Type B pancreatic cell (in vitro differentiated cells): Measurements from ENCODE around the gene ATF1. TPM values are rescaled to one million over a fixed set of nuclear protein-coding genes. Genes with fewer than 3 reads are reported as not detected.

Experiments used
- DNase-seq: peaks from one replicate; pipeline ENCODE4 v3.0.0; 2021; ENCODE audit warnings: mixed read lengths; ENCODE audit not compliant: unreplicated experiment; ENCODE audit errors: extremely low spot score
- H3K27ac Mint-ChIP-seq: 2 replicates; pipeline ENCODE4 v1.8.0; 2021; ENCODE audit warnings: mild to moderate bottlenecking, mixed read lengths
- H3K27me3 Mint-ChIP-seq: 2 replicates; pipeline ENCODE4 v1.8.0; 2021; ENCODE audit warnings: mixed read lengths
- H3K36me3 Mint-ChIP-seq: 2 replicates; pipeline ENCODE4 v1.8.0; 2021; ENCODE audit warnings: mixed read lengths
- H3K4me1 Mint-ChIP-seq: one replicate; pipeline ENCODE4 v1.8.0; 2021; ENCODE audit warnings: mixed read lengths; ENCODE audit not compliant: unreplicated experiment
- H3K4me3 Mint-ChIP-seq: 2 replicates; pipeline ENCODE4 v1.8.0; 2021; ENCODE audit warnings: mild to moderate bottlenecking, mixed read lengths
- H3K9me3 Mint-ChIP-seq: 2 replicates; pipeline ENCODE4 v1.8.0; 2021; ENCODE audit warnings: mixed read lengths
- total RNA-seq: library from RNA; stranded (reverse); gene quantifications from 2 replicates; pipeline ENCODE4 v1.2.1, GENCODE V29; 2021; ENCODE audit warnings: low replicate concordance
- TF ChIP-seq, protein P1 (sequence below): fragments of 200-600 bp; sonication (generic); conservative IDR thresholded peaks from 2 replicates; pipeline ENCODE4 v1.5.0; 2021; ENCODE audit warnings: antibody characterized with exemption, mild to moderate bottlenecking

The ATF1 gene
- total RNA-seq, 1 donor from 2014 or later, result 32.9 TPM

DNA sequence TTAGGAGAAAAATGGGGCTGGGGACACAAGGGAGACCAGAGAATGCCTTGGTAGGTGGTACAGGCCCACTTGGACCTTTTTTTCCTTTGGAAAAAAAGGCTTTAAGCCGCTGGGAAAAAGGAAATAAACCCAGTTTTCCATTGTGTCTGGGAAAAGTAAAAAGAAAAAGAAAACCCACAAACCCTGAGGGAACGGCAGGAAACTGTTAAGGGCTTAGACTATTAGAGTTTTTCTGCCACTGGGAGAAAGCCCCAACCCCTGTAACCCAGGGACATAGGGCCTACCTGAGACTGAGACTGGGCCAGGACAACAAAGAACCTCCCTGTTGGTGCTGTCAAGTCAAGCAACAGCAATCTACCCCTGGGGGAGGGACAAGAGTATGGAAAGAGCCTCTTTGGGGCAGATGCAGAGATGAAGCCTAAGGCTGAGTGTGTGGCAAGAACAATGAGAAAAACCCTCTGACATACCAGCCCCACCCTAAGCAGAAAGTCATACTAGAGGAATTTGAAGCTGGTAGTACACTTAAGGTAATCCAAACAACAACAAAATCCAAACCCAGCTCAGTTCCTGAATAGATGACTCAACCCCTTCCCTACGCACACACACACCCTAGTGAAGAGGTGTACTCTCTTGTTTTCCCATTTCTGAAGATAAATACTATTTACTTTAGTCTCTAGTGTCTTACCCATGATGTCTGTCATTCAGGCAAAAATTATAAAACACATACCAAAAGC, 22.8 kb downstream of the ATF1 start:
- H3K4me3 Mint-ChIP-seq, result peak overlapping the region; percentile 73
- no peak for DNase-seq
- H3K27ac Mint-ChIP-seq, result peak overlapping the region; percentile 100
- H3K36me3 Mint-ChIP-seq, result peaks cover 45% of the 10 kb centered on the region
- H3K9me3 Mint-ChIP-seq, result peaks cover 15% of the 10 kb centered on the region
- no peaks in the 10 kb centered on the region for H3K4me1 Mint-ChIP-seq
- TF ChIP-seq, protein P1, sequence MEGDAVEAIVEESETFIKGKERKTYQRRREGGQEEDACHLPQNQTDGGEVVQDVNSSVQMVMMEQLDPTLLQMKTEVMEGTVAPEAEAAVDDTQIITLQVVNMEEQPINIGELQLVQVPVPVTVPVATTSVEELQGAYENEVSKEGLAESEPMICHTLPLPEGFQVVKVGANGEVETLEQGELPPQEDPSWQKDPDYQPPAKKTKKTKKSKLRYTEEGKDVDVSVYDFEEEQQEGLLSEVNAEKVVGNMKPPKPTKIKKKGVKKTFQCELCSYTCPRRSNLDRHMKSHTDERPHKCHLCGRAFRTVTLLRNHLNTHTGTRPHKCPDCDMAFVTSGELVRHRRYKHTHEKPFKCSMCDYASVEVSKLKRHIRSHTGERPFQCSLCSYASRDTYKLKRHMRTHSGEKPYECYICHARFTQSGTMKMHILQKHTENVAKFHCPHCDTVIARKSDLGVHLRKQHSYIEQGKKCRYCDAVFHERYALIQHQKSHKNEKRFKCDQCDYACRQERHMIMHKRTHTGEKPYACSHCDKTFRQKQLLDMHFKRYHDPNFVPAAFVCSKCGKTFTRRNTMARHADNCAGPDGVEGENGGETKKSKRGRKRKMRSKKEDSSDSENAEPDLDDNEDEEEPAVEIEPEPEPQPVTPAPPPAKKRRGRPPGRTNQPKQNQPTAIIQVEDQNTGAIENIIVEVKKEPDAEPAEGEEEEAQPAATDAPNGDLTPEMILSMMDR, result no peak
- no peaks in the 10 kb centered on the region for H3K27me3 Mint-ChIP-seq

DNA sequence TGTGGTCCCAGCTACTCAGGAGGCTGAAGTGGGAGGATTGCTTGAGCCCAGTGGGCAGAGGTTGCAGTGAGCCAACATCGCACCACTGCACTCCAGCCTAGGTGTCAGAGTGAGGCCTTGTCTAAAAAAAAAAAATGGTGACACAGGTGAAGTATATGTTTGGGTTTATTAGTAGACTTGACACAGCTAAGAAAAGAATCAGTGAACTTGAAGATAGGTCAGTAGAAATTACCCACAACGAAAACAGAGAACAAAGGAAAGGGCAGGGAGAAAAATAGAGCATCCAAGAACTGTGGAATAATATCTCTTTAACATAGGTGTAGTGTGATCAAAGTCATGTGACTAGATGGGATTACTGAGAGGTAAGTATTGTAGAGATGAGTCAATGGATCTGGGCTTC, 23.7 kb downstream of the ATF1 start:
- Mint-ChIP-seq H3K27me3 (no peaks in the 10 kb centered on the region), H3K4me1 (no peaks in the 10 kb centered on the region)

DNA sequence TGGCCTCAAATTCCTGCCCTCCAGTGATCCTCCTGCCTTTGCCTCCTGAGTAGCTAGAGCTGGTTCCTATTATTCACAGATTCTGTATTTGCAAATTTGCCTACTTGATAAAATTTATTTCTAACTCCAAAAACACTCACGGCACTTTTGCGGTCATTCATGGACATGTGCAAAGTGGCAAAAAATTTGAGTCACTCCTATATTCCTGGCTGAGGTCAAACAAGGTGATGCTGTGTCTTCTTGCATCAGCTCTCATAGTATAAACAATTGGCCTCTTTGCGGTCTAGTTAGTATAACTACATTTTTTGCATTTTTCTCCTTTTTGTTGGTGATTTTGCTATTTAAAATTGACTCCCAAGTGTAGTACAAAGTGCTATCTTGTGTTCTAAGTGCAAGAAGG, 24.7 kb downstream of the ATF1 start:
- no peak for DNase-seq
- TF ChIP-seq, protein P1, result no peak
- H3K9me3 Mint-ChIP-seq, result peaks cover 15% of the 10 kb centered on the region
- no peaks in the 10 kb centered on the region for H3K27me3 Mint-ChIP-seq
- no peaks in the 10 kb centered on the region for H3K4me1 Mint-ChIP-seq
- H3K27ac Mint-ChIP-seq, result peak overlapping the region; percentile 94
- H3K4me3 Mint-ChIP-seq, result peak overlapping the region; percentile 53
- H3K36me3 Mint-ChIP-seq, result peaks cover 42% of the 10 kb centered on the region

More for the DNA sequence above, 23.7 kb downstream of the ATF1 start:
- no peak overlapping the region for H3K4me3 Mint-ChIP-seq
- DNase-seq, result no peak
- peaks cover 15% of the 10 kb centered on the region for H3K9me3 Mint-ChIP-seq
- peaks cover 42% of the 10 kb centered on the region for H3K36me3 Mint-ChIP-seq
- H3K27ac Mint-ChIP-seq, result peak overlapping the region; percentile 100
- TF ChIP-seq, protein P1, result no peak

DNA sequence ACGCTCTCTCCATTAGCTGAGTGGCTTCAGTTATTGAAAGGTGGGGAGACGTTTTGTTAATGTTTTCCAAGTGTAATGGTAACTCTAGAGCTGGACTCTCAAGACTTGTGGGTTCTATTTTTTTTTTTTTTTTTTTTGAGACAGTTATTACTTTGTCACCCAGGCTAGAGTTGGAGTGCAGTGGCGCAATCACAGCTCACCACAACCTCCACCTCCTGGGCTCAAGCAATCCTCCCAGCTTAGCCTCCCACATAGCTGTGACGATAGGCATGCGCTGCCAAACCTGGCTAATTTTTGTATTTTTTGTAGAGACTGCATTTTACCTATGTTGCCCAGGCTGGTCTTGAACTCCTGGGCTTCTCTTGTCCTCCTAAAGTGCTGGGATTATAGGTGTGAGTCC, 26.2 kb downstream of the ATF1 start:
- peaks cover 15% of the 10 kb centered on the region for H3K9me3 Mint-ChIP-seq
- no peaks in the 10 kb centered on the region for H3K27me3 Mint-ChIP-seq
- H3K4me1 Mint-ChIP-seq, result no peaks in the 10 kb centered on the region
- DNase-seq, result no peak
- H3K4me3 Mint-ChIP-seq, result no peak overlapping the region
- TF ChIP-seq, protein P1, result no peak
- H3K27ac Mint-ChIP-seq, result no peak overlapping the region
- peaks cover 37% of the 10 kb centered on the region for H3K36me3 Mint-ChIP-seq

DNA sequence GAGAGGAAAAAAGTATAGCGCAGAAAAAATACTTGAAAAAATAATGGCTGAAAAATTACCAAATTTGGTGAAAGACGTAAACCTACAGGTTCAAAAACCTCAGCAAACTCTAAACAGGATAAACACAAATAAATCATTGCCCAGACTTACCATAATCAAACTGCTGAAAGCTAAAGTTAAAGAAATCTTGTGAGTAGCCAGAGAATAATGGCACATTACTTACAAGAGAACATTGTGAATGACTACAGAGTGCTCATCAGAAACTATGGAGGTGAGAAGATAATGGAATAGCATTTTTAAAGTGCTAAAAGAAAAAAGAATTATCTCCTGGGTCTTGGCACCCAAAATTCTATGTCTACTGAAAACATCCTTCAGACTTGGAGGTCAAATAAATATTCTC, 36.0 kb downstream of the ATF1 start:
- Mint-ChIP-seq H3K9me3 (peaks cover 11% of the 10 kb centered on the region), H3K4me3 (no peak overlapping the region), H3K27me3 (no peaks in the 10 kb centered on the region), H3K4me1 (no peaks in the 10 kb centered on the region), H3K27ac (no peak overlapping the region), H3K36me3 (peaks cover 51% of the 10 kb centered on the region)
- DNase-seq, result no peak
- TF ChIP-seq, protein P1, result no peak
